Retina (tissue), 1 donor: ENCODE measurements around the gene LDLRAD3.

Experiments used
- DNase-seq: peaks from one replicate; pipeline ENCODE4 v3.0.0-alpha.2; 2016

LDLRAD3 gene

GRCh38 chr11:36109850-36110606, 166.2 kb downstream of the LDLRAD3 start:
- no peak for DNase-seq

- DNase-seq: no peak
These were observed 167.0 kb downstream of the LDLRAD3 start for GRCh38 chr11:36110668-36111410.

- no peak for DNase-seq
These were observed 170.2 kb downstream of the LDLRAD3 start for GRCh38 chr11:36114095-36114494.

- no peak for DNase-seq
These were observed 171.5 kb downstream of the LDLRAD3 start for GRCh38 chr11:36115378-36115801.

GRCh38 chr11:36116161-36116560, 172.3 kb downstream of the LDLRAD3 start:
- DNase-seq: no peak

GRCh38 chr11:36118084-36118483, 174.2 kb downstream of the LDLRAD3 start:
- no peak for DNase-seq

- DNase-seq: no peak
These were observed 175.4 kb downstream of the LDLRAD3 start for GRCh38 chr11:36119300-36119699.

- no peak for DNase-seq
These were observed 177.2 kb downstream of the LDLRAD3 start for GRCh38 chr11:36121054-36121453.

GRCh38 chr11:36122671-36123070, 178.8 kb downstream of the LDLRAD3 start:
- no peak for DNase-seq

- peak; percentile 27 for DNase-seq
These were observed 179.7 kb downstream of the LDLRAD3 start for GRCh38 chr11:36123336-36124101.

GRCh38 chr11:36126678-36127077, 182.8 kb downstream of the LDLRAD3 start:
- DNase-seq: no peak

- no peak for DNase-seq
These were observed 183.7 kb downstream of the LDLRAD3 start for GRCh38 chr11:36127550-36127949.

GRCh38 chr11:36129955-36130354, 186.1 kb downstream of the LDLRAD3 start:
- no peak for DNase-seq

GRCh38 chr11:36130401-36130800, 186.5 kb downstream of the LDLRAD3 start:
- no peak for DNase-seq

GRCh38 chr11:36131721-36132397, 188.0 kb downstream of the LDLRAD3 start:
- peak; percentile 75 for DNase-seq

- DNase-seq: no peak
These were observed 189.1 kb downstream of the LDLRAD3 start for GRCh38 chr11:36132940-36133339.

GRCh38 chr11:36135076-36135475, 191.2 kb downstream of the LDLRAD3 start:
- no peak for DNase-seq

- no peak for DNase-seq
These were observed 195.9 kb downstream of the LDLRAD3 start for GRCh38 chr11:36139767-36140166.

- no peak for DNase-seq
These were observed 197.5 kb downstream of the LDLRAD3 start for GRCh38 chr11:36141196-36141953.

GRCh38 chr11:36141956-36142355, 198.1 kb downstream of the LDLRAD3 start:
- DNase-seq: no peak

GRCh38 chr11:36142439-36142838, 198.6 kb downstream of the LDLRAD3 start:
- no peak for DNase-seq

- no peak for DNase-seq
These were observed 199.0 kb downstream of the LDLRAD3 start for GRCh38 chr11:36142879-36143278.
